GM10248 (cell line): ENCODE data around the gene PRSS33.

Experiments
- CTCF ChIA-PET: fragments of 300-600 bp; sonication (Branson Sonifier 250); formaldehyde crosslinking; extraction: SDS; loops from one replicate; lab custom pipeline; 2021; ENCODE audit warnings: antibody characterized with exemption; lab: Yijun Ruan, JAX
- POLR2A ChIA-PET: fragments of 350-650 bp; sonication (Branson Sonifier 250); formaldehyde crosslinking; extraction: SDS; loops from one replicate; lab custom pipeline; 2020; ENCODE audit warnings: antibody characterized with exemption; lab: Yijun Ruan, JAX
- DNase-seq: peaks from one replicate; pipeline ENCODE4 v3.0.0; 2012; ENCODE audit errors: extremely low spot score
- CTCF ChIP-seq: IDR thresholded peaks from 2 replicates; pipeline ENCODE4 v1.5.1; 2012; ENCODE audit warnings: mild to moderate bottlenecking, low read depth; ENCODE audit errors: extremely low read depth, missing control alignments, control extremely low read depth

Gene PRSS33

DNA sequence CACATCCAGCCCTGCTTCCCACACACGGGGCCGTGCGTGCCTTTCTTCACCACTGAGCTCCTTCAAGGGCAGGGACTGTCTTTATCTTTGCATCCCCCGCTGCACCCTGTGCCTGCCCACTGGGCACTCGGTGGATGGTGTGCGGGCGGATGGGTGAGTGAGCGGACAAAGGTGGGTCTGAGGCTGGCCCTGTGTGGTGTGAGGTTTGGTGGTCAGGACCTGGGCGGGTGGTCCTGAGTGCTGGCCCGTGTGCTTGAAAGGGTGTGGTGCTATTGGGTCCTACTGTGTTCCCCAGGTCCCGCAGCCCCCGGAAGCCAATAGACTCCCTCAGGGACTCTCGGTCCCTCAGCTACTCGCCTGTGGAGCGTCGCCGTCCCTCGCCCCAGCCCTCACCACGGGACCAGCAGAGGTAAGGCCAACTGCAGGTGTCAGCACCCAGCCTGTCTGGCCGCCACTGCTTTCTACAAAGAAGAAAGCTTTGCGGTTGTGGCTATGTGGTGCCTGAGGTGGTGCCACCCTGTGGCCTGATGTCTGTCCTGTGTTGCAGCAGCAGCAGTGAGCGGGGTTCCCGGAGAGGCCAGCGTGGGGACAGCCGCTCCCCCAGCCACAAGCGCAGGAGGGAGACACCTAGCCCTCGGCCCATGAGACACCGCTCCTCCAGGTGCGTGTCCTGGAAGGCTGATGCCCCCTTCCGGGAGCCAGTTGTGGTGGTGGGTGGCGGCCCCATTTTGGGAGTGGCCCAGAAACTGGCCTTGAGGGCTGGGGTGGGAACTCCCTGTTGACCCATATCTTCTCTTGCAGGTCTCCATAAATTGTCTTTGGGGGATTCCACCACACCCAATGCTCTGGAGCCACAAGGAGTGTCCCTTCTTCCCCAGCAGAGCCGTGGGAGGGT is 17.1 kb downstream of the PRSS33 start:
- POLR2A ChIA-PET: interaction anchor here (1.0 to 1.6 kb wide), 3 partner anchors 13 to 17 kb away, joined by 3 to 4 read pairs (median 4); no protein-coding TSS in a partner anchor
- CTCF ChIA-PET: no interaction called here
- no peak for DNase-seq
- TF ChIP-seq CTCF: peak; percentile 28

DNA sequence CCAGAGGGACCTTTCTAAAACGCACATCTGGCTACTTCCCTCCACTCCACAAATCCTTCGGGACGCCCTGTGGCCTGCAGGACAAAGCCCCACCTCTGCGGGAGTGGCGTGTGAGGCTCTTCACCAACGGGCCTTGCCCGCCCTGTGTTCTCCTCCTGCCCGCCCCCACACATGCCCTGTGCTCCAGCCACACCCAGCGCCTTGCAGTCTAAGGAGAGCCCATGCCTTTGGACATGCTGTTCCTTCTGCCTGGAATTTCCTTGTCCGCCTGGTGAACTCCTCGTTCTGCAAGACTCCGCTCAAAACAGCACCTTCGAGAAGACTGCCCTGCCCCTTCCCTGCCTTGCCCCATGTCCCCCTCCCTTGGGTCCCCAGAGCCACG is 17.7 kb downstream of the PRSS33 start:
- POLR2A ChIA-PET: interaction anchor here (1.0 to 1.6 kb wide), 3 partner anchors 12 to 16 kb away, joined by 3 to 4 read pairs (median 4); no protein-coding TSS in a partner anchor
- CTCF ChIA-PET: no interaction called here
- TF ChIP-seq CTCF: no peak
- DNase-seq: no peak

- CTCF ChIA-PET: no interaction called here
- POLR2A ChIA-PET: interaction anchor here (0.9 to 1.6 kb wide), 4 partner anchors 13 to 27 kb away, joined by 3 to 4 read pairs (median 4); no protein-coding TSS in a partner anchor
- DNase-seq: no peak
- no peak for TF ChIP-seq CTCF
Measured at GRCh38 chr16:2769100-2769529, 18.2 kb downstream of the PRSS33 start.

DNA sequence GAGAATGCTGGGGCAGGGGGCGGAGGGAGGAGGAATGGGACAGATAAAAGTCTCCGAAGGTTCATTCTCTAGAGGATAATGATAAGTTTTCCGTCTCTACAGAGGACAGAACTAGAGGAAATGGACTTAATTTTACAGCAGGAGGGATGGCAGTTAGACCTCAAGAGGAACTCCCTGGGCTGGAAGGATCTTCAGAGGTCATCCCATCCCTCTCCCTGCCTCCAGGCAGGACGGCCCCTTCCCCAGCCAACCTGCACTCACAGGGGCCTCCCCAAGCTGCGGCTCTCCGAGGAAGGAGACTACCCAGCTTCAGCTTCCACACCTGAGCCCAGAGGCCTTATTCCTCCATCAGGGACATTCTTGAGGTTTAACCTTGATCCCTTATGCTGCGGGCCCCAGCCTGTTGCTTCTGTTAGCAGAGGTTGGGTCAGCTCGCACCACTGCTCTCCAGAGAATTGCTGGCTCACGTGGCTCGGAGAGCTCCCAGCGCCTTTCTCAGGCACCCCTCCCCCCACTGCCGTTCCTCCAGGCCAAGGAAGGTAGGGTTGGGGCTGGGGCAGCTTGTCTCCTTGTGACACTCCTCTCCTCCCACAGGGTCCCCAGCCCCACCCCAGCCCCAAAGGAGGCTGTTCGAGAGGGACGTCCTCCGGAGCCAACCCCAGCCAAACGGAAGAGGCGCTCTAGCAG is 18.8 kb downstream of the PRSS33 start:
- no peak for TF ChIP-seq CTCF
- DNase-seq: no peak
- ChIA-PET CTCF (no interaction called here), POLR2A (interaction anchor here (0.9 to 1.6 kb wide), 4 partner anchors 11 to 27 kb away, joined by 3 to 7 read pairs (median 4); no protein-coding TSS in a partner anchor)

- POLR2A ChIA-PET: interaction anchor here (0.7 to 1.4 kb wide), 4 partner anchors 9 to 95 kb away, joined by 3 to 7 read pairs (median 4); no protein-coding TSS in a partner anchor
- TF ChIP-seq CTCF: no peak
- DNase-seq: no peak
- CTCF ChIA-PET: interaction anchor here (2.1 kb wide), 1 partner anchor 15 kb away, joined by 4 read pairs; no protein-coding TSS in a partner anchor
Measured at GRCh38 chr16:2767891-2768290, 19.5 kb downstream of the PRSS33 start.

DNA sequence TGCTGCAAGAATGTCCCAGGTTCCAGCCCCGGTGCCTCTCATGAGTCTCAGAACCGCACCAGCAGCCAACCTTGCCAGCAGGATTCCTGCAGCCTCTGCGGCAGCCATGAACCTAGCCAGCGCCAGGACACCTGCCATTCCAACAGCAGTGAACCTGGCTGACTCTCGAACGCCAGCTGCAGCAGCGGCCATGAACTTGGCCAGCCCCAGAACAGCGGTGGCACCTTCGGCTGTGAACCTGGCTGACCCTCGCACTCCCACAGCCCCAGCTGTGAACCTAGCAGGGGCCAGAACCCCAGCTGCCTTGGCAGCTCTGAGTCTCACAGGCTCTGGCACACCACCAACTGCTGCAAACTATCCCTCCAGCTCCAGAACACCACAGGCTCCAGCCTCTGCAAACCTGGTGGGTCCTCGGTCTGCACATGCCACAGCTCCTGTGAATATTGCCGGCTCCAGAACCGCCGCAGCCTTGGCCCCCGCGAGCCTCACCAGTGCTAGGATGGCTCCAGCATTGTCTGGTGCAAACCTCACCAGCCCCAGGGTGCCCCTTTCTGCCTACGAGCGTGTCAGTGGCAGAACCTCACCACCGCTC is 20.1 kb downstream of the PRSS33 start:
- POLR2A ChIA-PET: interaction anchor here (0.7 to 1.4 kb wide), 4 partner anchors 8 to 94 kb away, joined by 3 to 7 read pairs (median 4); no protein-coding TSS in a partner anchor
- CTCF ChIA-PET: interaction anchor here (1.2 to 2.1 kb wide), 3 partner anchors 9 to 101 kb away, joined by 3 to 4 read pairs (median 3); no protein-coding TSS in a partner anchor

More for the DNA sequence above, 20.1 kb downstream of the PRSS33 start:
- DNase-seq: no peak
- TF ChIP-seq CTCF: no peak
